Right kidney (tissue), 9 donors: ENCODE measurements around the gene SELENOV.
"Not testable (repeated sequence)": the region's sequence is repeated elsewhere in the genome, so short reads cannot be mapped to it uniquely, and the experiment has no call there.

ENCODE experiments used
- DNase-seq: peaks from one replicate; pipeline ENCODE4 v3.0.0-alpha.2; 2016
- long read RNA-seq, 8 donors: transcript quantifications; one replicate each; lab custom pipeline, GENCODE V29; 2026

SELENOV gene
- long read RNA-seq, donor 1, partial matches to known transcripts = 0 of 1 reads
- long read RNA-seq, donor 1, other reads (novel, unspliced or antisense) = 0 of 1 reads
- long read RNA-seq, donor 2, partial matches to known transcripts = 0 of 1 reads
- long read RNA-seq, donor 2, other reads (novel, unspliced or antisense) = 0 of 1 reads
- long read RNA-seq, donor 3 = 0 reads
- long read RNA-seq, donor 4 = 0 reads
- long read RNA-seq, donor 5, partial matches to known transcripts = 12 of 14 reads
- long read RNA-seq, donor 5, other reads (novel, unspliced or antisense) = 0 of 14 reads
- long read RNA-seq, donor 6 = 0 reads
- long read RNA-seq, donor 7 = 0 reads
- long read RNA-seq, donor 8, partial matches to known transcripts = 0 of 1 reads
- long read RNA-seq, donor 8, other reads (novel, unspliced or antisense) = 0 of 1 reads

GRCh38 chr19:39514840-39515550 is at the start of gene SELENOV:
Gene SELENOV (plus strand): TSS chr19:39515139. CDS start chr19:39515213, 74 bp downstream.
- peak; percentile 81 for DNase-seq

- no peak for DNase-seq
These were observed 48.8 kb upstream of the SELENOV start for GRCh38 chr19:39465956-39466747.

GRCh38 chr19:39467941-39468340 is 47.0 kb upstream of the SELENOV start:
- no peak for DNase-seq

GRCh38 chr19:39469036-39469435 is 45.9 kb upstream of the SELENOV start:
- no peak for DNase-seq

- DNase-seq = no peak
These were observed 45.4 kb upstream of the SELENOV start for GRCh38 chr19:39469567-39469966.

- no peak for DNase-seq
These were observed 44.1 kb upstream of the SELENOV start for GRCh38 chr19:39470724-39471339.

GRCh38 chr19:39471756-39472536 is 43.0 kb upstream of the SELENOV start:
- DNase-seq = no peak

GRCh38 chr19:39472746-39473442 is 42.0 kb upstream of the SELENOV start:
- no peak for DNase-seq

GRCh38 chr19:39473443-39473960 is 41.4 kb upstream of the SELENOV start:
- no peak for DNase-seq

GRCh38 chr19:39474139-39474620 is 40.8 kb upstream of the SELENOV start:
- peak; percentile 45 for DNase-seq

GRCh38 chr19:39475748-39476147 is 39.2 kb upstream of the SELENOV start:
- DNase-seq = no peak

GRCh38 chr19:39479319-39479801 is 35.6 kb upstream of the SELENOV start:
- DNase-seq = not testable (repeated sequence)

- DNase-seq = no peak
These were observed 35.0 kb upstream of the SELENOV start for GRCh38 chr19:39479916-39480315.

GRCh38 chr19:39480337-39481228 is 34.4 kb upstream of the SELENOV start, which contains the start of gene TIMM50:
Gene TIMM50 (plus strand): TSS chr19:39480838. CDS start chr19:39480854, 16 bp downstream.
- DNase-seq = peak; percentile 89

- no peak for DNase-seq
These were observed 33.8 kb upstream of the SELENOV start for GRCh38 chr19:39481229-39481545.

- DNase-seq = no peak
These were observed 33.3 kb upstream of the SELENOV start for GRCh38 chr19:39481676-39482075.

- no peak for DNase-seq
These were observed 31.8 kb upstream of the SELENOV start for GRCh38 chr19:39483141-39483540.

GRCh38 chr19:39489756-39490155 is 25.2 kb upstream of the SELENOV start:
- no peak for DNase-seq

- no peak for DNase-seq
These were observed 22.7 kb upstream of the SELENOV start for GRCh38 chr19:39492225-39492624.
